ENCODE results near the gene ALPK1. TPM values are rescaled to one million over a fixed set of nuclear protein-coding genes. Genes with fewer than 3 reads are reported as not detected.

Gene ALPK1
- total and polyA plus RNA-seq, 4 donors: 2.8 to 14.0 (median 4.7) TPM

DNA sequence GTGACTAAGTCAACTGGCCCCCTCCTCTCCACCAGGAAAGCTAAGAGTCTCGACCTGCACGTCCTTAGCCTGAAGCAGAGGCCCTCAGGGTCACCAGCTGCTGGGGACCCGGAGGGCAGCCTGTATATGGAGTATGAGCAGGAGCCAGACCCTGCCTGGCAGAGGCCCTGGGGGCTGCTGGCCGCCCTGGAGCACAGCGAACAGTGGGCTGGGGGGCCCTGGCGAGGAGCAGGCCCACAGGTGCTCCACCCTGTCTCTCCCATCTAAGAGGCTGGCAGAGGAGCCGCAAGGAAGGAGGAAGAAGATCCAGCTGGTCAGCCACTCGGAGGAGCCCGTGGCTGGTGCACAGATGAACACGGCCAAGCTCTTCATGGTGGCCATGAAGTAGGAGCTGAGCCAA lies 61.2 kb downstream of the ALPK1 start:
- peaks cover 0 to 6% (median 0%) of the 10 kb centered on the region in 4 donors for H3K36me3 ChIP-seq (ENCODE audit: control insufficient read depth in 4 of 4, insufficient read depth in 3 of 4, low read depth in 1 of 4, low read length in 3 of 4)
- 95% methylated on average over 10 of the region's 10 CpGs for WGBS

More for the DNA sequence above, 61.2 kb downstream of the ALPK1 start:
- TF ChIP-seq FOXA1 (IDR thresholded peaks at IDR 0.05) (no peak), RAD21 (IDR thresholded peaks at IDR 0.05) (no peak), TAF1 (conservative IDR thresholded peaks at IDR 0.05) (no peak), JUND (IDR thresholded peaks at IDR 0.05) (no peak), GABPA (IDR thresholded peaks at IDR 0.05 in 1 of 2, conservative IDR thresholded peaks at IDR 0.05 in 1 of 2) (no peak), HNF4A (conservative IDR thresholded peaks at IDR 0.05) (no peak), YY1 (IDR thresholded peaks at IDR 0.05) (no peak), FOXA2 (IDR thresholded peaks at IDR 0.05) (no peak), RXRA (IDR thresholded peaks at IDR 0.05) (no peak), HNF4G (IDR thresholded peaks at IDR 0.05) (no peak), EGR1 (IDR thresholded peaks at IDR 0.05; ENCODE audit: low read depth in 2 of 2) (no peak), SP1 (IDR thresholded peaks at IDR 0.05) (no peak), NR2F2 (IDR thresholded peaks at IDR 0.05) (no peak)
- TF ChIP-seq, protein P1, sequence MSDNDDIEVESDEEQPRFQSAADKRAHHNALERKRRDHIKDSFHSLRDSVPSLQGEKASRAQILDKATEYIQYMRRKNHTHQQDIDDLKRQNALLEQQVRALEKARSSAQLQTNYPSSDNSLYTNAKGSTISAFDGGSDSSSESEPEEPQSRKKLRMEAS (IDR thresholded peaks at IDR 0.05): no peak
- TF ChIP-seq, protein P2, sequence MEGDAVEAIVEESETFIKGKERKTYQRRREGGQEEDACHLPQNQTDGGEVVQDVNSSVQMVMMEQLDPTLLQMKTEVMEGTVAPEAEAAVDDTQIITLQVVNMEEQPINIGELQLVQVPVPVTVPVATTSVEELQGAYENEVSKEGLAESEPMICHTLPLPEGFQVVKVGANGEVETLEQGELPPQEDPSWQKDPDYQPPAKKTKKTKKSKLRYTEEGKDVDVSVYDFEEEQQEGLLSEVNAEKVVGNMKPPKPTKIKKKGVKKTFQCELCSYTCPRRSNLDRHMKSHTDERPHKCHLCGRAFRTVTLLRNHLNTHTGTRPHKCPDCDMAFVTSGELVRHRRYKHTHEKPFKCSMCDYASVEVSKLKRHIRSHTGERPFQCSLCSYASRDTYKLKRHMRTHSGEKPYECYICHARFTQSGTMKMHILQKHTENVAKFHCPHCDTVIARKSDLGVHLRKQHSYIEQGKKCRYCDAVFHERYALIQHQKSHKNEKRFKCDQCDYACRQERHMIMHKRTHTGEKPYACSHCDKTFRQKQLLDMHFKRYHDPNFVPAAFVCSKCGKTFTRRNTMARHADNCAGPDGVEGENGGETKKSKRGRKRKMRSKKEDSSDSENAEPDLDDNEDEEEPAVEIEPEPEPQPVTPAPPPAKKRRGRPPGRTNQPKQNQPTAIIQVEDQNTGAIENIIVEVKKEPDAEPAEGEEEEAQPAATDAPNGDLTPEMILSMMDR (IDR thresholded peaks at IDR 0.05; ENCODE audit: low read depth, low read length, missing input control): no peak
- TF ChIP-seq, protein P3, sequence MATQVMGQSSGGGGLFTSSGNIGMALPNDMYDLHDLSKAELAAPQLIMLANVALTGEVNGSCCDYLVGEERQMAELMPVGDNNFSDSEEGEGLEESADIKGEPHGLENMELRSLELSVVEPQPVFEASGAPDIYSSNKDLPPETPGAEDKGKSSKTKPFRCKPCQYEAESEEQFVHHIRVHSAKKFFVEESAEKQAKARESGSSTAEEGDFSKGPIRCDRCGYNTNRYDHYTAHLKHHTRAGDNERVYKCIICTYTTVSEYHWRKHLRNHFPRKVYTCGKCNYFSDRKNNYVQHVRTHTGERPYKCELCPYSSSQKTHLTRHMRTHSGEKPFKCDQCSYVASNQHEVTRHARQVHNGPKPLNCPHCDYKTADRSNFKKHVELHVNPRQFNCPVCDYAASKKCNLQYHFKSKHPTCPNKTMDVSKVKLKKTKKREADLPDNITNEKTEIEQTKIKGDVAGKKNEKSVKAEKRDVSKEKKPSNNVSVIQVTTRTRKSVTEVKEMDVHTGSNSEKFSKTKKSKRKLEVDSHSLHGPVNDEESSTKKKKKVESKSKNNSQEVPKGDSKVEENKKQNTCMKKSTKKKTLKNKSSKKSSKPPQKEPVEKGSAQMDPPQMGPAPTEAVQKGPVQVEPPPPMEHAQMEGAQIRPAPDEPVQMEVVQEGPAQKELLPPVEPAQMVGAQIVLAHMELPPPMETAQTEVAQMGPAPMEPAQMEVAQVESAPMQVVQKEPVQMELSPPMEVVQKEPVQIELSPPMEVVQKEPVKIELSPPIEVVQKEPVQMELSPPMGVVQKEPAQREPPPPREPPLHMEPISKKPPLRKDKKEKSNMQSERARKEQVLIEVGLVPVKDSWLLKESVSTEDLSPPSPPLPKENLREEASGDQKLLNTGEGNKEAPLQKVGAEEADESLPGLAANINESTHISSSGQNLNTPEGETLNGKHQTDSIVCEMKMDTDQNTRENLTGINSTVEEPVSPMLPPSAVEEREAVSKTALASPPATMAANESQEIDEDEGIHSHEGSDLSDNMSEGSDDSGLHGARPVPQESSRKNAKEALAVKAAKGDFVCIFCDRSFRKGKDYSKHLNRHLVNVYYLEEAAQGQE (IDR thresholded peaks at IDR 0.05): no peak
- TF ChIP-seq, protein P4, sequence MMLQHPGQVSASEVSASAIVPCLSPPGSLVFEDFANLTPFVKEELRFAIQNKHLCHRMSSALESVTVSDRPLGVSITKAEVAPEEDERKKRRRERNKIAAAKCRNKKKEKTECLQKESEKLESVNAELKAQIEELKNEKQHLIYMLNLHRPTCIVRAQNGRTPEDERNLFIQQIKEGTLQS (IDR thresholded peaks at IDR 0.05): no peak
- TF ChIP-seq, protein P5, sequence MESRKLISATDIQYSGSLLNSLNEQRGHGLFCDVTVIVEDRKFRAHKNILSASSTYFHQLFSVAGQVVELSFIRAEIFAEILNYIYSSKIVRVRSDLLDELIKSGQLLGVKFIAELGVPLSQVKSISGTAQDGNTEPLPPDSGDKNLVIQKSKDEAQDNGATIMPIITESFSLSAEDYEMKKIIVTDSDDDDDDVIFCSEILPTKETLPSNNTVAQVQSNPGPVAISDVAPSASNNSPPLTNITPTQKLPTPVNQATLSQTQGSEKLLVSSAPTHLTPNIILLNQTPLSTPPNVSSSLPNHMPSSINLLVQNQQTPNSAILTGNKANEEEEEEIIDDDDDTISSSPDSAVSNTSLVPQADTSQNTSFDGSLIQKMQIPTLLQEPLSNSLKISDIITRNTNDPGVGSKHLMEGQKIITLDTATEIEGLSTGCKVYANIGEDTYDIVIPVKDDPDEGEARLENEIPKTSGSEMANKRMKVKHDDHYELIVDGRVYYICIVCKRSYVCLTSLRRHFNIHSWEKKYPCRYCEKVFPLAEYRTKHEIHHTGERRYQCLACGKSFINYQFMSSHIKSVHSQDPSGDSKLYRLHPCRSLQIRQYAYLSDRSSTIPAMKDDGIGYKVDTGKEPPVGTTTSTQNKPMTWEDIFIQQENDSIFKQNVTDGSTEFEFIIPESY (IDR thresholded peaks at IDR 0.05): no peak
- H3K9ac ChIP-seq (ENCODE audit: low read depth in 1 of 2, low read length in 2 of 2): no peak overlapping the region
- H3K4me1 ChIP-seq (ENCODE audit: control insufficient read depth in 4 of 4, insufficient read depth in 4 of 4, low read length in 3 of 4): no peaks in the 10 kb centered on the region
- no peak overlapping the region for H3K4me3 ChIP-seq (ENCODE audit: low read depth in 1 of 3, low read length in 3 of 3)
- DNase-seq (ENCODE audit: low spot score): no peak
- no peak overlapping the region for H3K27ac ChIP-seq (ENCODE audit: low read depth in 1 of 2, low read length in 2 of 2)
- H3K27me3 ChIP-seq (ENCODE audit: control insufficient read depth in 4 of 4, insufficient read depth in 4 of 4, low read length in 3 of 4): no peaks in the 10 kb centered on the region
- H3K9me3 ChIP-seq (ENCODE audit: control insufficient read depth in 4 of 4, low read length in 3 of 4): peaks cover 0 to 5% (median 2%) of the 10 kb centered on the region in 4 donors
